OCI-LY1 (cell line): ENCODE measurements around the gene RNF151.

Source experiments
- CTCF ChIP-seq: fragments of 200-600 bp; sonication (generic), shearing (Covaris generic); IDR thresholded peaks from 2 replicates; pipeline ENCODE4 v1.5.1; 2017; ENCODE audit warnings: mild to moderate bottlenecking, antibody characterized with exemption, low read length, moderate library complexity, mixed read lengths
- EZH2 ChIP-seq: fragments of 200-600 bp; sonication (generic), shearing (Covaris generic); IDR thresholded peaks from 2 replicates; pipeline ENCODE4 v1.8.0; 2017; ENCODE audit warnings: borderline replicate concordance, mixed run types, mild to moderate bottlenecking, antibody characterized with exemption, low read length, moderate library complexity, mixed read lengths

GRCh38 chr16:2008009-2008526 is 41.4 kb downstream of the RNF151 start:
- no peak for TF ChIP-seq EZH2
- TF ChIP-seq CTCF = no peak
